GM23248 (cell line): ENCODE data around the gene RAD54L2. TPM values are rescaled to one million over a fixed set of nuclear protein-coding genes. Genes with fewer than 3 reads are reported as not detected.
A peak's percentile ranks its signal among the peaks of the same experiment; 100 is the strongest.
"Not testable (repeated sequence)": the region's sequence is repeated elsewhere in the genome, so short reads cannot be mapped to it uniquely, and the experiment has no call there.

Experiments
- DNase-seq: peaks from one replicate; pipeline ENCODE4 v3.0.0-alpha.2; 2015
- H2AFZ ChIP-seq: fragments of 200-600 bp; sonication (generic); 2 replicates; pipeline ENCODE4 v1.6.1; 2016; ENCODE audit warnings: antibody characterized with exemption
- H3F3A ChIP-seq: fragments of 200-600 bp; sonication (generic); 2 replicates; pipeline ENCODE4 v1.6.1; 2016; ENCODE audit warnings: mild to moderate bottlenecking, antibody characterized with exemption, mixed run types; ENCODE audit not compliant: insufficient read depth
- H3K27ac ChIP-seq: fragments of 200-600 bp; sonication (generic); 2 replicates; pipeline ENCODE4 v1.5.1; 2016; ENCODE audit warnings: mild to moderate bottlenecking
- H3K27me3 ChIP-seq: fragments of 200-600 bp; sonication (generic); replicated peaks from 2 replicates; pipeline ENCODE4 v1.6.1; 2016; ENCODE audit warnings: mild to moderate bottlenecking; ENCODE audit not compliant: insufficient read depth
- H3K36me3 ChIP-seq: fragments of 200-600 bp; sonication (generic); 2 replicates; pipeline ENCODE4 v1.6.1; 2016; ENCODE audit warnings: low read depth, mild to moderate bottlenecking
- H3K4me1 ChIP-seq: fragments of 200-600 bp; sonication (generic); 2 replicates; pipeline ENCODE4 v1.6.1; 2016; ENCODE audit warnings: mild to moderate bottlenecking; ENCODE audit not compliant: insufficient read depth
- H3K4me2 ChIP-seq: fragments of 200-600 bp; sonication (generic); one replicate; pipeline ENCODE4 v1.6.1; 2016; ENCODE audit warnings: mild to moderate bottlenecking; ENCODE audit not compliant: unreplicated experiment
- H3K4me3 ChIP-seq: fragments of 200-600 bp; sonication (generic); 2 replicates; pipeline ENCODE4 v1.5.1; 2016; ENCODE audit warnings: mild to moderate bottlenecking
- H3K79me2 ChIP-seq: fragments of 200-600 bp; sonication (generic); 2 replicates; pipeline ENCODE4 v1.6.1; 2016; ENCODE audit warnings: mild to moderate bottlenecking; ENCODE audit not compliant: insufficient read depth
- H3K9ac ChIP-seq: fragments of 200-600 bp; sonication (generic); 2 replicates; pipeline ENCODE4 v1.6.1; 2016; ENCODE audit warnings: mild to moderate bottlenecking
- H3K9me2 ChIP-seq: fragments of 200-600 bp; sonication (generic); 2 replicates; pipeline ENCODE4 v1.6.1; 2016; ENCODE audit warnings: mixed run types, mild to moderate bottlenecking, moderate library complexity; ENCODE audit not compliant: insufficient read depth
- H3K9me3 ChIP-seq: fragments of 200-600 bp; sonication (generic); one replicate; pipeline ENCODE4 v1.6.1; 2017; ENCODE audit warnings: low read depth
- H4K20me1 ChIP-seq: fragments of 200-600 bp; sonication (generic); 2 replicates; pipeline ENCODE4 v1.6.0; 2016; ENCODE audit not compliant: insufficient read depth
- EZH2 ChIP-seq: fragments of 200-600 bp; sonication (generic); IDR thresholded peaks from 2 replicates; pipeline ENCODE4 v1.6.1; 2018; ENCODE audit warnings: antibody characterized with exemption, mild to moderate bottlenecking; ENCODE audit not compliant: insufficient read depth, poor library complexity, severe bottlenecking
- EZH2phosphoT487 ChIP-seq: fragments of 200-600 bp; sonication (generic); IDR thresholded peaks from 2 replicates; pipeline ENCODE4 v1.6.1; 2018; ENCODE audit warnings: antibody characterized with exemption, moderate library complexity, mild to moderate bottlenecking, low read depth; ENCODE audit not compliant: insufficient read depth
- WGBS, 2 experiments: methylation state at CpG; one replicate each; pipeline ENCODE4 v1.1.6; 2015 to 2017; ENCODE audit warnings: low lambda C conversion rate in 2 of 2, low coverage in 1 of 2; ENCODE audit errors: missing lambda C conversion rate in 2 of 2; 5-methylcytosine and 5-hydroxymethylcytosine counted together
- in situ Hi-C: fragments of 300-500 bp; cut with MboI; formaldehyde crosslinking; loops from 2 replicates; pipeline ENCODE4 v1.15.0; 2020
- polyA plus RNA-seq: library from polyadenylated mRNA; unstranded; fragments of >200 nt; fragmentation: Nextera tagmentation; extraction: Ambion mirVana; gene quantifications from 2 replicates; pipeline ENCODE4 v1.2.1, GENCODE V29; 2016
- total RNA-seq: library from RNA; depleted of rRNA; stranded (reverse); fragments of >200 nt; shearing (Covaris generic); gene quantifications from 2 replicates; pipeline ENCODE4 v1.2.3, GENCODE V29; 2014

The RAD54L2 gene
- total and polyA plus RNA-seq, 2 experiments from 2014 or later = 9.2 to 14.2 TPM

DNA sequence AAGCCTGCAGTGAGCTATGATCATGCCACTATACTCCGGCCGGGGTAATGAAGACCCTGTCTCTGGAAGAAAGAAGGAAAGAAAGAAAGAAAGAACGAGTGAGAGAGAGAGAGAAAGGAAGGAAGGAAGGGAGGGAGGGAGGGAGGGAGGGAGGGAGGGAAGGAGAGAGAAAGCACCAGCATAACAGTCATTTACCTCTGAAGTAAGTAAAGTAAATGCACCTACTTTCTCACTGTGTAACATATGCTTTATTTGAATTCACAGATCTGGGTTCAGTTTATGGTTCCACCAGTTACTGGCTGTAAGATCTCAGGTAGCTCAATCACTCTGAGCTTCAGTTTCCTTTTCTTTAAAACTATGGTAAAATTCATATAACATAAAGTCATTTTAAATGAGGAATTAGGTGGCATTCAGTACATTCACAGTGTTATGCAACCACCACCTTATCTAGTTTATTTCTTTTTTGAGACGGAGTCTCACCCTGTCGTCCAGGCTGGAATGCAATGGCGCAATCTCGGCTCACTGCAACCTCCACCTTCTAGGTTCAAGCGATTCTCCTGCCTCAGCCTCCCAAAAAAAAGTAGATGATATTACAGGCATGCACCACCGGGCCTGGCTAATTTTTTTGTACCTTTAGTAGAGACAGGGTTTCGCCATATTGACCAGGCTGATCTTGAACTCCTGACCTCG lies 16.1 kb upstream of the RAD54L2 start:
- Histone ChIP-seq H3K4me1 (no peaks in the 10 kb centered on the region), H4K20me1 (no peaks in the 10 kb centered on the region), H2AFZ (no peak overlapping the region), H3K9me3 (no peaks in the 10 kb centered on the region), H3K4me2 (no peak overlapping the region), H3K27me3 (peaks cover 4% of the 10 kb centered on the region; the same call in 1 of the 2 replicates), H3K9ac (no peak overlapping the region), H3K9me2 (no peaks in the 10 kb centered on the region), H3K27ac (no peak overlapping the region), H3K36me3 (no peaks in the 10 kb centered on the region), H3K4me3 (no peak overlapping the region), H3K79me2 (no peaks in the 10 kb centered on the region), H3F3A (no peaks in the 10 kb centered on the region)
- DNase-seq = no peak
- WGBS, 2 experiments = 47 to 58% methylated on average over 11 of the region's 11 CpGs
- in situ Hi-C loops = no loop called here
- TF ChIP-seq EZH2 (no peak), EZH2phosphoT487 (no peak)

DNA sequence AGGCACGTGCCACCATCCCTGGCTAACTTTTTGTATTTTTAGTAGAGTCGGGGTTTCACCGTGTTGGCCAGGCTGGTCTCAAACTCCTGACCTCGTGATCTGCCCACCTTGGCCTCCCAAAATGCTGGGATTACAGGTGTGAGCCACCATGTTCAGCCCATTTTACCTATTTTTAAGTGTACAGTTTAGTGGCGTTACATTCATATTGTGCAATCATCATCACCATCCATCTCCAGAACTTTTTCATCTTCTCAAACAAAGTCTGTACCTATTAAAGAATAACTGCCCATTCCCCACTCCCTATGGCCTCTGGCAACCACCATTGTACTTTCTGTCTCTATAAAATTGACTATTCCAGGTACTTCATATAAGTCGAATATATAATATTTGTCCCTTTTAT lies 13.6 kb upstream of the RAD54L2 start:
- H3K4me3 ChIP-seq, DNase-seq, H3K27me3 ChIP-seq, H4K20me1 ChIP-seq, in situ Hi-C loops, H3K36me3 ChIP-seq, H2AFZ ChIP-seq, H3K79me2 ChIP-seq, H3K4me1 ChIP-seq, H3K4me2 ChIP-seq, H3K9ac ChIP-seq, H3K9me3 ChIP-seq, H3K27ac ChIP-seq, H3K9me2 ChIP-seq, H3F3A ChIP-seq: not testable (repeated sequence)
- 61 to 71% methylated on average over 6 of the region's 6 CpGs for WGBS, 2 experiments

DNA sequence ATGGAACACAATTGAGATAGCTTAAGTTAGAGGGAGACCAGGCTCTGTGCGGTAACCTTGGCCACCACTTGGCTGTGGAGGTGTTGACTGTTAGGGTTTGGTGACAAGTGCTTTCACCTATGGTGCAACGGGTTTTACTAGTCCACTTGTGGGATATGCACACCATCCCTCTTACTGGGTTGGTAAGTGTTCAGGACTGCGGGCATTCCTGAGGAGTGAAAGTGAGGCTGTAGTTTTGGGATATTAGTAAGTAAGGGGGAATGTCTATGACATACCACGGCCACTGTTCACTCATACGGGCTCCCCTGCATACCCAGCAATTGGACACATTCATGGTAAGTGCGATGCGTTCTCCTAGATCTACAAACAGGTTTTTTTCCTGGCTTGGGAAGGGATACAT lies 8.0 kb upstream of the RAD54L2 start:
- no peak overlapping the region for H2AFZ ChIP-seq
- H3K9me3 ChIP-seq = no peaks in the 10 kb centered on the region
- no peaks in the 10 kb centered on the region for H3K36me3 ChIP-seq
- H3K79me2 ChIP-seq = no peaks in the 10 kb centered on the region
- no peak overlapping the region for H3K9ac ChIP-seq
- no peak overlapping the region for H3K4me3 ChIP-seq
- no peaks in the 10 kb centered on the region for H3K9me2 ChIP-seq
- no peaks in the 10 kb centered on the region for H4K20me1 ChIP-seq
- DNase-seq = no peak
- no peaks in the 10 kb centered on the region for H3F3A ChIP-seq
- 76 to 82% methylated on average over 7 of the region's 7 CpGs for WGBS, 2 experiments
- H3K4me2 ChIP-seq = no peak overlapping the region
- in situ Hi-C loops = no loop called here
- H3K4me1 ChIP-seq = no peaks in the 10 kb centered on the region
- TF ChIP-seq EZH2phosphoT487 (no peak), EZH2 (no peak)
- H3K27ac ChIP-seq = no peak overlapping the region
- H3K27me3 ChIP-seq = no peaks in the 10 kb centered on the region; the same call in 1 of the 2 replicates

DNA sequence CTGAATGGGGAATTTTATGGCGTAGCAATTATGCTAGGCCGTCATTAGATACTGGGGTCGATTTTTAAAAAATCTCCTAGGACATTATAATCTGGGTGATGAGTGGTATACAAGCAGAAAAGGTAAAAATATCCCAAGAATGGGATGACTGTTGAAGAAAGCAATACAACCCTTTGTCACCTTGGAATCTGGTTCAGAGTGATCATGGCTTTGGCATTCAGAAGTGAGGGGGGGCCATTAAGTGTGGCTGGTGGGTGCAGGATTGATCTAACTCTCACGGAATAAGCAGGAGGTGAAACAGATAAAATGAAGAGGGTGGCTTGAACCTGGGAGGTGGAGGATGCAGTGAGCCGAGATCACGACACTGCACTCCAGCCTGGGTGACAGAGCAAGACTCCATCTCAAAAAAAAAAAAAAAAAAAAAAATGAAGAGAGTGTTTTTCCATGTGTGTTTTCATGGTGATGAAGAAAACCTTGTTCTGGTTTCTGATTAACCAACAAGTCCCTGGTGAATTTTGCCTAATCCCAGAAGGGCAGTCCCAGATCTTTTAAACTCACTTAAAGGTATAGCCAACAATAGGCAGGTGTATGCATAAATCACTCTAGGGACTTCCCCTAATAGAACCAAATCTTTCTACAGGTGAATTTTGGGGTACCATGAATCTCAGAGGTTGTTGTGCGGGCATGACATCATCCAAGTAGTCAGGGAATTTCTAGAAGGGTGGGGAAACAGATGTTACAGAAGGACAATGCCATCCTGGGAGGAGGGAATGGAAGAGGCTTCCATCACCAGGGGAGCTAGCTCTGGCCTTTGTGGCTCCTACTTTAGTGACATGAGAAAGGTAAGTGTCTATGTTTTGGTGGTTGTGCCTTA lies 3.1 kb upstream of the RAD54L2 start:
- H3K9me2 ChIP-seq = no peaks in the 10 kb centered on the region
- 62% methylated on average over 7 of the region's 7 CpGs for WGBS, 2 experiments
- H3K79me2 ChIP-seq = peaks cover 18% of the 10 kb centered on the region
- no peaks in the 10 kb centered on the region for H3K9me3 ChIP-seq
- H3K36me3 ChIP-seq = no peaks in the 10 kb centered on the region
- H4K20me1 ChIP-seq = peaks cover 4% of the 10 kb centered on the region; the same call in 1 of the 2 replicates
- peaks cover 6% of the 10 kb centered on the region for H3K4me1 ChIP-seq
- H3K4me2 ChIP-seq = no peak overlapping the region
- H3K9ac ChIP-seq = no peak overlapping the region
- H3K27me3 ChIP-seq = no peaks in the 10 kb centered on the region
- no peak overlapping the region for H3K4me3 ChIP-seq
- no peak overlapping the region for H3K27ac ChIP-seq
- no peak for TF ChIP-seq EZH2phosphoT487
- no peak for TF ChIP-seq EZH2
- peaks cover 26% of the 10 kb centered on the region for H3F3A ChIP-seq
- in situ Hi-C loops = no loop called here
- DNase-seq = no peak
- H2AFZ ChIP-seq = no peak overlapping the region

DNA sequence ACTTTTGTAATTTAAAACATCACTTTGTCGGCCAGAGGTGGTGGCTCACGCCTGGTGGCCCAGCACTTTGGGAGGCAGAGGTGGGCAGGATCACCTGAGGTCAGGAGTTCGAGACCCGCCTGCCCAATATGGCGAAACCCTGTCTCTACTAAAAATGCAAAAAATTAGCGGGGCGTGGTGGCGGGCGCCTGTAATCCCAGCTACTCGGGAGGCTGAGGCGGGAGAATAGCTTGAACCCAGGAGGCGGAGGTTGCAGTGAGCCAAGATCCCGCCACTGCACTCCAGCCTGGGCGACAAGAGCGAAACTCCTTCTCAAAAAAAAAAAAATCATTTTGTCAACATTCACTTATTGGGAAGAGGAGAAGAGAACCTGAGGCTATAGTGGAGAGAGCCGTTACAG lies 888 bp upstream of the RAD54L2 start:
- peak overlapping the region; percentile 97 for H3K9ac ChIP-seq
- H3K9me2 ChIP-seq, H3K36me3 ChIP-seq, H3K9me3 ChIP-seq, in situ Hi-C loops, H3K27me3 ChIP-seq, DNase-seq, H4K20me1 ChIP-seq: not testable (repeated sequence)
- peak overlapping the region; percentile 90 for H3K4me3 ChIP-seq
- H2AFZ ChIP-seq = peak overlapping the region; percentile 100
- peak overlapping the region; percentile 85 for H3K27ac ChIP-seq
- peaks cover 40% of the 10 kb centered on the region for H3K79me2 ChIP-seq
- peaks cover 14% of the 10 kb centered on the region for H3K4me1 ChIP-seq
- H3K4me2 ChIP-seq = peak overlapping the region; percentile 97
- H3F3A ChIP-seq = peaks cover 30% of the 10 kb centered on the region
- 75 to 76% methylated on average over 15 to 16 of the region's 16 CpGs for WGBS, 2 experiments
